Brain pericyte (primary cell): Measurements from ENCODE around the gene KCP.

ENCODE experiments used
- DNase-seq: peaks from one replicate; pipeline ENCODE4 v3.0.0-alpha.2; 2012; ENCODE audit warnings: low read depth, low spot score

Gene KCP

DNA sequence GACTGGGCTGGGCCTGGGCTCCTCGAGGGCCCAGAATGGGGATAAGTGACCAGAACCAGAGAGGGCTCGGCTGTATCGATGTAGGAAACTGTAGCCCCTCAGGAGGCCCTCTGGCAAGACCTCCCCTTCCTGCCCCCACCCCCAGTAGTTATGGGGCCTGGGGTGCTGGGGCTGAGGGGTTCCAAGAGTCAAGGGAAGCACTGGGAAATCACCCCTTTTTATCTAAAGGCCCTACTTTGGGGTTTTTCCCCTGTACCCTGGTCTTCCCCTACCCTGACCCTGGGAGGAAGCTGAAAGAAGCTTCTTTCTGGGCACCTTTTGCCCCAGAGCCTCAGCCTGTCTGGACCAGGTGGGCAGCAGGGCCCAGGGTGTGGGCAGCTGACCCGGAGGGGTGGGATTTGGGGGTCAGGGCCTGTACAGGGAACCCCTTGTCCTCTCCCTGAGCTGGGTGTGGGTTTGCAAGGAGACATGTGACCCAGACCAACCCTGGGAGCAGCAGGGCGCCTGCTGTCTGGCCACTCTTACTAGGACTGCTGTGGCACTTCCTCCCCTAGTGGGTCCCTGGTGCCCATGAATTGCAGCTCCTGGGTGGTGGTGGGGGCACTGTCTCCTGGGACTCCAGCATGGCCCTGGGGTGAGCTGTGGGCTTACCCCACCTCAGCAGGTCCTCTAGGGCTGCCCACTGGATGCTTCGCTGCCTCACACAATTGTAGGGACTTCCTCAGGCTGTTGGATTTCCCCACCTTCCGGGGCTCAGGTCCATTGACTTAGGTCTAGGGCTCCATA lies 28.8 kb upstream of the KCP start:
- no peak for DNase-seq

DNA sequence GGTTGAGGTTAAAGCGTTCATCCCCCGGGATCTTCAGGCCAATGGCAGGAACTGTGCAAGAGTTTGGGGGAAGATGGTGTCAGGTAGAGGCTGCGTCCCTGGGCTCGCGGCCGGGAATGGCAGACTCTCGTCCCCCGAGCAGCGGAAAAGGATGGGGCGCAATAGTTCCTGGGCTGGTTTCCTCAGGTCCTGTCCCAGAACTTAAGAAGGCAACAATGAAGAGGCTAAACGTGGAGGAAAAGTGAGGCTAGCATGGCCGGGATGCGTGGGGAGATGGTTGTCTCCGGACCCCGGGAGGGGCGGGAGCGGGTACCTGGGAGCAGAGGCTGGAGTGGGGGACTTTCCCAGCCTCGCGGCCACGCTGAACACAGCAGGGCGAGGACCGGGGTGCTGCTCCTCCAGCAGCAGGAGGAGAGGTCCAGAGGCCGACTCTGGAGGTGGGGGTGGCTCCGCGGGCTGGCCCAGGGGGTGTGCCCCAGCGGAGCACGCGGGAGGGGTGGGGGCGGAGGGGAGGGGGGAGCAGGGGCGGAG lies 28.1 kb upstream of the KCP start:
- no peak for DNase-seq

DNA sequence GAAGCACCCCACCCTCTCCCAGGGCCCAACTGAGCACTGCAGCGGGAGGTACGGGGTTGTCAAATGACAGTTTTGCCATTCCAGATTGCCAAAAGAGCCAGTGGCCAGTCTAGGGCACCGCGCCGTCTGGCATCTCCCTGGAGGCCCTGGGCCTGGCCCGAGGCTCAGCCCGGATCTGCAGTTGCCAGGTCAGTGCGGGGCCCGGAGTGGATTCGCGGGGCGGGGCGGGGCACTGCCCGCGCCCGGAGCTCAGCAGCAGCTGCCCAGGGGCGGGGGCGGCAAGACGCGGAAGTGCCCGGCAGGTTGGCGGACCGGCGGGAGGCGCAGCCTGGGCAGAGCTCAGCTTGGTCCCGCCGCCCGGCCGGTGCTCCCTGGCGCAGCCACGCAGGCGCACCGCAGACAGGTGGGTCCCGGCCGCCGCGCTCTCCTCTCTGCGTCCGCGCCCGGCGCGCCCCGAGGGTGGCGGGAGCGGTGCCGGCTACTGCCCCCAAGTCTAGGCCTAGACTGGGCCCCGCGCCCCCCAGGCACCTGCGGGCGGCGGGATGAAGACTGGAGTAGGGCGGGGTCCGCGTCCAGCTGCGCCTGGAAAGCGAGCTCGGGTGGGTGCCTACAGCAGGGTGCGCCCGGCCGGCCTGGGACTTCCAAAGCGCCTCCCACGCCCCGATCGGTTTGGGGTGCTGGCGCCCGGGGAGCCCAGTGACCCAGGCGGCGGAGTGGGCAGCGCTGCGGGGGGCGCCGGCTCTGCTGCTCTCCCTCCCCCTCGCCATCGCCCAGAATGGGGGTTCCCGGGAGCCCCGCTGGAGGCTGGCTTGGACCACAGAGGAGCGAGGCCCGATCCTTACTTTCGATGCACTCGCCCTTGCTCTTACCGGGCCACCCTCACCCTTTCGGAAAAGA lies 27.4 kb upstream of the KCP start, which contains the start of gene IRF5:
Gene IRF5 (plus strand): TSS at position 281 of the 897 bp plus-strand sequence. CDS start 4,155 bp downstream, outside the sequence.
- no peak for DNase-seq

GRCh38 chr7:128937271-128937646 lies 26.8 kb upstream of the KCP start:
- DNase-seq = no peak

GRCh38 chr7:128936798-128937197 lies 26.3 kb upstream of the KCP start:
- DNase-seq = no peak

DNA sequence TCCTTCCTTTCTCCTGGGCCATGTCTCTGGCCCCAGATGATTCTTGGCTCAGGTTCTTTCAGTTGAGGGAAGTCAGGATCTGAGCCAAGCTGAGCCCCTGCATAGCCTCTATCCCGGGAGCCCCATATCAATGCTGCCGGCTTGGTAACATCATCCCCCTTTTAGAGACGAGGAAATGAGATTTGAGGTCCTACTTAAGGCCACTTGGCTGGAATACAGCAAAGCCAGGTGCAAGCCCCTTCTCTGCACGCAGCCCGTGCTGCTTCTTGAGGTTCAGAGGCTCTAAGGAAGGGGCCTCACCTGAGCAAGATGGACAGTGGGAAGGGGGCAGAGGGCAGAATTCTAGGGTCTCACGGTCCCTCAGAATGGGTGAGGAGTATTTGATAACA lies 24.8 kb upstream of the KCP start:
- DNase-seq = no peak

DNA sequence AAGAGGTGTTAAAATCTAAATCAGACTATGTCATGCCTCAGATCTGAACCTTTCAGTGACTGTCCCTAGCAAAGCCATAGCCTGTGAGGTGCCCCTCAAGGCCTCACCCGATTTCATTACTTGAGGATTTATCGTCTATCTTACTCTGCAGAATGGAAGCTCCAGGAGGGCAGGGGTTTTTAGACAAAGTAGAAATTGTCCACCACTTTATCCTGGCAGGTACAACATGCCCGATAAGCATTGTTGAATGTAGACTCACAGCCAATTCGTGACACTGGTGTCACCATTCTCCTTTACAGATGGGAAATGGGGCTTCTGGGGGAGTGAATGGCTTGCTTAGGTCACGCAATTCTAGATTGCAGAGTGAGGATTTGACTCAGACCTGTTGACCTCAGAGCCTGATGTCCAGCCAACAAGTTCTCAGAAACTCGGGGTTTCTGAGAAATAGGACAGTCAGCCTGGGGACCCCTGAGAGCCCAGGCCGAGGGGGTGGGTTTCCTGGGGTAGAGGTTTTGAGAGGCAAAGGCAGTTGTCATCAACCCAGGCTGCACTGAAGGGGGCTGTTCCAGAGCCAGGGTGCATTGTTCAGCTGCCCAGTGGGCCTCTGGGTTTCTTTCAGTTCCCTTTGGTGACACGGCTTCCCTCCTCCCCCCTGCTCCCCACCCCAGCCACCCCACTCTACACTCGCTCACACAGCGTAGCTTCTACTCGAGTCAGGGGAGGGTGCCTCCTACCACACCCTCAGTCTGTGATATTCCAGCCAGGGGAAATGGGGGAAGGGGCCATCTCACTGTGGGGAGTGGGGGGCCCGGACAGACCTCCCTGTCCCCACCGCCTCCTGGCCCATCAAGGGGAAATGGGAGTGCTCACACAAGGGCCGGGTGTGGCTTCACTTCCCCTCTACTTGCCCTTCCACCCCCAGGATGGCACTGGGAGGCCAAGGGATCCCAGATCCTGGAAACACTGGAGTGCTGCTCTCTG lies 24.1 kb upstream of the KCP start:
- no peak for DNase-seq

DNA sequence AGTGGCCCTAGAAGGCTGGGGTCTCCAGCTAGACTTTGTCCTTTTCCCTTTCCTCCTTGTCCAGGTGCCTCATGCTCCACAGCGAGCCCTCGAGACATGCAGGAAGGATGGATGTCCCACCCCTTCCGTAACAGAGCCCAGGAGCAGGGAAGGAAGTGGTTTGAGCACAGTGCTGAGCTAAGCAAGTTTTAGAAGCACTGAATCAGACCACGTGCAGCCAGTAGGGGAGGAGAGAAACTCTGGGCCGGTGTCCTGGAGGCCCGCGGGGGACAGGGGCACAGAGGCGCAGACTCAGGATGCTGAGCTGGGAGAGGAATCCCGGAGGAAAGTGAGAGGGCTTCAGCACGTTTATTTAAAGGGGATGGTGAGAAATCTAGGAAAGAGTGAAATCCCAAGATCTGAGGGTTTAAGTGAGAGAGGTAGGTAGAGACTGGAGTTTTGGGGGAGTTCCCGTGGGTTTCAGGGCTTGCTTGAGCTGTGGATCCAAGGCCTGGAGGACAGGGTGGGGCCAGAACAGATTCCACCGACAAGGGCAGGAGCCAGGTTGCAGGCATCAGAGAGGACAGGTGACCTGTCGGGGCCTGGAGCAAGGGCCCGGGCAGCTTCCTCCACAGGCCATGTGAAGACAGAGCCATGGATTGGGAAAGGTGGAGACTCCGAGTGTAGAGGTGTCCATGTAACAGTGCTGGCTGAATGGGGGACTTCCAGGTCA lies 22.8 kb upstream of the KCP start:
- no peak for DNase-seq

DNA sequence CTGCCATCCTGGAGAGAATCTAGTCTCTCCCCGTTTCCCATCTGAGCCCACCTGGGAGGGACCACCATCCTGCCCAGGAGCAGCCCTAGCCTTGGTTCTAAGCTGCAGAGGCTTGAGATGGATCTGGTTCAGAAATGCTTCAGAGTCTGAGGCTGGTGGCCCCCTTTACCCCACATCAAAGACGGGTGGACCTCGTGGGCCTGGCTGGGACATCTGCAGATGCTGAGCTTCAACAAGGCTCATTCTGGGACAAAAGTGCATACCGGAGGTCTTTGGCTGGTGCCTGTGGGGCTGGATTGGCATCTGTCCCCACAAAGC lies 22.3 kb upstream of the KCP start:
- DNase-seq = no peak

DNA sequence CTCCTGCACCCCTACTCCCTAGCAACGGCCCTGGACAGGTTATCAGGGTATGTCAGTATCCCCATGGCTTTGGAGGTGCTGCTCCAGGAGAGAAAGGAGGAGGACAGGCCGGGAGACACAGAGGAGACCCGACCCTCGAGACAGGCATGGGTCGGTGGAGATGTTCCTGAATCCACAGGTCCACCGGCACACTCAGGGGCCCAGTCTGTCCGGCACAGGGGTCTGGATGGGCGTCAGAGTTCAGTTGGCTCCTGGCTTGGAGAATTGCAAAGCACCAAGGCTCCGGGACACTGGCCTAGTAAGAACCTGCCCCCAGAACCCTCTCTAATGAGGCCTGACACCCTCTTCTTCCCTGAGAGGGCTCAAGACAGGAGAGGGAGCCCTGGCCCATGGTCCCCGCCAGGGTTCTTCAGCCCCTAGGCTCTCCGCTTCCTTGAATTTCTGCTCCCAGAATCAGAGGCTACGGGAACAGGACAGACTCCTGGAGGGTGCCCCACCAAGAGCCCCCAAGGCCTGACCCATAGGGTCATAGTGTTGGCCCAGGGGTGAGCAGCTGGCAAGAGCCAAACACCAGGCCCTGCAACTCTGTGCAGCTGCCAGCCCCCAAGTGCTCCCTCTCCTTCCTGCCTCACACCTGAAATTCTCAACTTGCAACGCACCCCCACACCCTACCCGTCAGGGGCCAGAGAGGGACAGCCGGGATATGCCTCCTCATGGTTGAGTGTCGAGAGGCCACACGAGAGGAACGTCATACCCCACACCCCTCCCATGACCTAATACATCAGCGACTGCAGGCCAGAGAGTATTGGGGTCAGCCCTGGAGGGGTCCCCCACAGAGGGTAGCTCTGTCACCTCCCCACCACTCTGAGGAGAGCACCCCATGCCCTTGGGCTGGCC lies 21.7 kb upstream of the KCP start:
- no peak for DNase-seq

DNA sequence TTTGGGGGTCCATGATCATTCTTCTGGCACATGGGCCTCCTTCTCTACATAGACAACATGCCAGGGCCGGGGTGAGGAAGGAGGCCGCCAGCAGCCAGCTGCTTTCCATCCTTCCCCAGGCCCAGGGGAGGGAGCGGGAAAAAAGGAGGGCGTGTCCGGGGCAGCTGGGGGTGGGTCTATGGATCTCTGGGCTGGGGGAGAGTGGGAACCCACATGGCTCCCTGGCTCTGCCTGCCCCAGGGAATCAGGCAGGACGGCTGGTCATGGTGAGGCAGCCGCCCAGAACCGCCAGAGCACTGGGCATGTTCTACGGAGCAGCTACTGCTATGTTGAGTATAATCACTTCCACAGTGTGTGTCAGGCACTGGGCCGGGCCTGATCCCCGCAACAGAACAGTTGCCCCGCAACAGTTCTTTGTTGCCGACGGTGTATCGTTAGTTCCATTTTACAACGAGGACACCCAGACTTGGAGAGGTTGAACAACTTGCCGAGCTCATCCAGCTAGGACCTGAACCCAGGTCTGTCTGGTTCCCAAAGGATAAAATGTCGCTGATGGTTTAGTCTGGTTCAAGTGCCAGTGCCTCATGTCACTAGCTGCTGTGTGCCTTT lies 20.8 kb upstream of the KCP start:
- DNase-seq = no peak

GRCh38 chr7:128928882-128929788 lies 18.6 kb upstream of the KCP start:
- DNase-seq = no peak

- DNase-seq = no peak
Measured at GRCh38 chr7:128928159-128928813, 17.8 kb upstream of the KCP start.

GRCh38 chr7:128924707-128925588 lies 14.4 kb upstream of the KCP start:
- no peak for DNase-seq

- DNase-seq = no peak
Measured at GRCh38 chr7:128923411-128923800, 12.9 kb upstream of the KCP start.

- no peak for DNase-seq
Measured at GRCh38 chr7:128922496-128923410, 12.2 kb upstream of the KCP start.
